HG02938 (cell line): ENCODE results near the gene BBS9.
"Not testable (repeated sequence)": the region's sequence is repeated elsewhere in the genome, so short reads cannot be mapped to it uniquely, and the experiment has no call there.

ENCODE experiments used
- ATAC-seq: cut with Tn5 transposase; IDR thresholded peaks from one replicate; pipeline ENCODE4 v1.9.1; 2021; ENCODE audit warnings: mild to moderate bottlenecking, moderate library complexity; ENCODE audit not compliant: unreplicated experiment

Gene BBS9

DNA sequence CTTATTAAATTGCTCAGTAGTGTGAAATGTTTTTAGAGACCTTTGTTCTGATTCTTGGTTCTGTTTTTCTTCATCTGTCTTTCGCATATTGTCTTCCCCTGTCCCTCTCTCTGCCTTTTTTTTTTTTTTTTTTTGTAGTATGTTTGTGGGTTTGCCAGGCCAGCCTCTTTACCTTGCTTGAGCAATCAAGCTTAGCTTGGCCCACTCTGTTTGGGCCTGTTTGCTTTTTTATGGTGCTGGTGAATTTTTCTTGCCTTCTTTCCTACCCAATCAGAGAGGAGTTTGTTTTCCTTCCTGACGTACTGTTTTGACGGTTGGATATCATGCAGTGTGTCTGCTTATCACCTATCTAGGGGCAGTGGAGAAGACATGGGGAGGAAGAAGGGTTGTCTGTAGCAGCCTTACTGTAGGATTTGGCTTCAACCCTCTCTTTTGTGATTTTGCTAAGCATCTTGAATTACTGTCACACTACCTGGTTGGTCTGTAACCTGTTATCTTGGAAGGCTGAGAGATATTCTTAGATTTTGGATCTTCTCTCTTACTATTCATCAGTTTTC is 64.0 kb downstream of the BBS9 start:
- no peak for ATAC-seq

DNA sequence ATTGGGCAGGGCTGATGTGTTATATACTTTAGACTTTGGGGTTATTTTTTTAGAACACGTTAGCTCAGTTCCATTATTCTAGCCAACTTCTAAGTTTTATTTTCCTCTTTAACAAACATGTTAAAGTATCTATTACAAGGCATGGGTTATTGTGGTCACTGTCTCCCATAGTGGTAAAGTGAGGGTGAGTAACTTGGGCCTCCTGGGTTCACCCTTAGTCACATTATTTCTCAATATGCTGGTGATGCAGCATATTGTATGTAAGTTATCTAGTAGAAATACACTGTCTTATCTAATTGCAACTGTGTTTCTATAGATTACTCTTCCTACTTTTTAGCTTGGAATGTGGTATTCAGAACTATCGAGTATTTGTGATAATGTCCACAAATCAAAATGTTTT is 65.9 kb downstream of the BBS9 start:
- no peak for ATAC-seq

DNA sequence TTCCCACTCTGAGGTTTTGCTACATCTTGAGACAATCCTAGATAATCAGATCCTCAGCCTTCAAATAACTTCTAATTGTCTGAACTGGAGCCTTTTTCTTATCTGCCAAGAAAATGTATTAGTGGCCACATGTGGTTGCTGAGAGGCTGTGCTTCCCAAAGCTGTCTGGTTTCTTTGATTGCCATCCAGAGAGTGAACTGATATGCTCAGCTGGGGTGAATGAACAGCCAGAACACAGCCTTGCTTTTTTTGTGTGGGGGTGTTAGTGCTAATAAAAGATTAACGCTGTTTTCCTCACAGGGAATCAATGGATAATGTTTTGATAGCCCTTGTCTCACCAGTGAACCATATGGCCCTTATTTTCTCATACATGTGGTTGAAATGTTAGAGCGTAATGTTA is 66.9 kb downstream of the BBS9 start:
- no peak for ATAC-seq

DNA sequence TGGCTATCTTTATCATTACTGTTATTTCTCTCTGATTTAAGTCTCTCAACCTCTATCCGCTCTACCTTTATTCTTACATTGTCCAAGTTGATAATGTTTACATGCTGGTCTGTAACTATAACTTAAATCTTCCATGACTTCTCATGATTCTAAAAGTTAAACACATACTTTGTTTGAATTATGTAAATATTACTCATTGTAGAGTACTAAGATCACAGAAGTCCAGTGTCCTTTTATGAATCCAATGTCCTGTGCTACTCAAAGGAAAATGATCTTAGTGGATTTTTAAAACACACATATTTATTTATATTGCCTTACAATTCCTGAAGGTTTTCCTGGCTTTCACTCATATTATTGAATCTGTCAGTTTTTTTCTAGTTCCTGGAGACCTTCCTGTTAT is 70.9 kb downstream of the BBS9 start:
- no peak for ATAC-seq

DNA sequence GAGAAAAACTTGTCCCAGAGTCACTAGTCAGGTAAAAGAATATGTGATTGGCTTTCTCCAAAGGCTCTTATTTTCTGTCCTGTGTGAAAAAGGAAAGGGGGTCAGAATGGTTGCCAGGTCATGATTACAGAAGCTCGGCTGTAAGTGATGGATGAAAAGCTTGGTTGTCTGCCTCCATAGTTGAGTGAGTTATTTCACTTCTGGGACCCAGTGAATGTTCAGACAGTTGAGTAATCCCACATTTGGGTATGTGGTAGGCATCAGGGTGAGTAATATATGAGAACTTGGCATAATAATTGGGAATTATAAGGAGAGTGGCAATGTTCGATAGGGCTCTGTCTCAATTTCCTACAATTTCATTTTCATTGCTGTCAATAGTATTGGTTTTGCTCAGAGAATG is 72.5 kb downstream of the BBS9 start:
- ATAC-seq = no peak

DNA sequence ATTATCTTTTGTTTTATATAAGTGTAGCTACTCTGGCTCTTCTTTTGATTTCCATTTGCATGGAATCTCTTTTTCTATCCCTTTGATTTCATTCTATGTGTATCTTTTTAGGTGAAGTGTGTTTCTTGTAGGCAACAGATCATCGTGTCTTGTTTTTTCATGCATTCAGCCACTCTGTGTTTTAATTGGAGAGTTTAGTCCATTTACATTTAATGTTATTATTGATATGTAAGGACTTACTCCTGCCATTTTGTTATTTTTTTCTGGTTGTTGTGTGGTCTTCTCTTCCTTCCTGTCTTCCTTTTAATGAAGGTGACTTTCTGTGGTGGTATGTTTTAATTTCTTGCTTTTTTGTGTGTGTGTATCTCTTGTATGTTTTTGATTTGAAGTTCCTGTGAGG is 81.6 kb downstream of the BBS9 start:
- no peak for ATAC-seq

DNA sequence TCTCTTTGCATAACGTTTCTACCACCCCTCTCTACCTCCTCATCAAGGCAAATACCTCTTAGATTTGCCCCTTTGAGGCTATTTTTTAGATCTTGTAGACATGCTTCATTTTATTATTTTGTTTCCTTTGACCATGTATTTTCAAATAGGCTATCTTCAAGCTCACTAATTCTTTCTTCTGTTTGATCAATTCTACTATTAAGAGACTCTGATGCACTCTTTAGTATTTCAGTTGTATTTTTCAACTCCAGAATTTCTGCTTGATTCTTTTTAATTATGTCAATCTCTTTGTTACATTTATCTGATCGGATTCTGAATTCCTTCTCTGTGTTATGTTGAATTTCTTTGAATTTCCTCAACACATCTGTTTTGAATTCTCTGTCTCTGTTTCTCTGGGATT is 82.8 kb downstream of the BBS9 start:
- ATAC-seq = no peak

DNA sequence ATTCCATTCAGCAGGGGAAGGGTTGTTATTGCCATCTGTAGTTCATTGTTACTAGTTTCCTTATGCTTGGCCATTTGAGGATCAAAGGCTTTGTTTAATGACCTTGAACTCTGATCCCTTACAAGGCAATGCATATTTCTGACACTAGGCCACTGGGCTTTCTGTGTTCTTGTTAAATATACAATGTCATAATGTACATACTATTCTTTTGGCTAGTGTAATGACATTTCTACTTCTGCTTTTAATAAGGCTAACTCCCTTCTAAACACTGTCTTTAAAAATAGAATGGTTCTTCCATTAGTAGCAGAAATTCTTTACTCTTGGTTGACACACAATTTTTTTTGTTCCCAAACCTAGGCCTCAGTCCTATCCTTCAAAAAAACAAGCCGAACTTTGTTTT is 86.6 kb downstream of the BBS9 start:
- ATAC-seq = no peak

DNA sequence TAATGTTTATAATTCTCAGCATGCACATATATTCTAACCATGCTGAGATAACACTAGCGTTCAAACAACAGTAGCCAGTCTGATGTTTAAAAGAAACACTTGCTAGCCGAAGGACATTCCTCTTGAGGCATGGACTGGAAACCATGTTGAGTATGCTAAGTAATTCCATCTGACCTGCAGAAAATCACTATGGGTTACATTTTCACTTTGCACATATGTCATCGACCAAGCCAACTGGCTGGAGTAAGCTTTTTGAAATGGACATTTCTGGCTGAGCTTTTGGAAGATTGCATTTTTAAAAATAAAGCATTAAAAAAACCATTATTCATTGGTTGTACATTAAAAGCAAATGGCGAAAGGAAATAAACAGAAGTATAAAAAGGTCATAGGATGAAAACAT is 88.2 kb downstream of the BBS9 start:
- no peak for ATAC-seq

DNA sequence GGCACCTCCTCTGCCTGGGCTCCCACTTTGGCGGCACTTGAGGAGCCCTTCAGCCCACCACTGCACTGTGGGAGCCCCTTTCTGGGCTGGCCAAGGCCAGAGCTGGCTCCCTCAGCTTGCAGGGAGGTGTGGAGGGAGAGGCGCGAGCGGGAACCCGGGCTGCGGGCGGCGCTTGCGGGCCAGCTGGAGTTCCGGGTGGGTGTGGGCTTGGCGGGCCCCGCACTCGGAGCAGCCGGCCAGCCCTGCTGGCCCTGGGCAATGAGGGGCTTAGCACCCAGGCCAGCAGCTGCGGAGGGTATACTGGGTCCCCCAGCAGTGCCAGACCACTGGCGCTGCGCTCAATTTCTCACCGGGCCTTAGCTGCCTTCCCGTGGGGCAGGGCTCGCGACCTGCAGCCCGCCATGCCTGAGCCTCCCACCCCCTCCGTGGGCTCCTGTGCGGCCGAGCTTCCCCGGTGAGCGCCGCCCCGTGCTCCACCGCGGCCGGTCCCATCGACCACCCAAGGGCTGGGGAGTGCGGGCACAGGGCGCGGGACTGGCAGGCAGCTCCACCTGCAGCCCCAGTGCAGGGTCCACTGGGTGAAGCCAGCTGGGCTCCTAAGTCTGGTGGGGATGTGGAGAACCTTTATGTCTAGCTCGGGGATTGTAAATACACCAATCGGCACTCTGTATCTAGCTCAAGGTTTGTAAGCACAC is 89.6 kb downstream of the BBS9 start:
- ATAC-seq = not testable (repeated sequence)

DNA sequence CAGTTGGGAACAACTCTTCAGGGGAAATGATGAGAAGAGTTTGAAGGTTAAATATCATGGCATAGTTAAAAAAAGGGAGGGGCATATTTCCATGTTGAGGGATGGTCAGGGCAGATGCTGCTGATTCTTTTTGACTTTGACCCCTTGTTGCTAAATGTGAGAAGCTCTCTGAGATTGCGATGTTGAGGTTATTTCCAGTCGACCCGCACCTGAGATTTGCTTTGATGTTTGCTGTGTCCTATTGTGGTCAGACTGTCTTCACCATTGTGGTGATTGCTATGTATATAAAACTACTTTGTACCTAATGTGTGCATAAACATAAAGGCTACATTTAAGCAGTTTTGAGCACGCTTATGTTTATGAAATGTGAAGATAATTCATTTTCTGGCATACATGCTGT is 90.9 kb downstream of the BBS9 start:
- ATAC-seq = no peak

DNA sequence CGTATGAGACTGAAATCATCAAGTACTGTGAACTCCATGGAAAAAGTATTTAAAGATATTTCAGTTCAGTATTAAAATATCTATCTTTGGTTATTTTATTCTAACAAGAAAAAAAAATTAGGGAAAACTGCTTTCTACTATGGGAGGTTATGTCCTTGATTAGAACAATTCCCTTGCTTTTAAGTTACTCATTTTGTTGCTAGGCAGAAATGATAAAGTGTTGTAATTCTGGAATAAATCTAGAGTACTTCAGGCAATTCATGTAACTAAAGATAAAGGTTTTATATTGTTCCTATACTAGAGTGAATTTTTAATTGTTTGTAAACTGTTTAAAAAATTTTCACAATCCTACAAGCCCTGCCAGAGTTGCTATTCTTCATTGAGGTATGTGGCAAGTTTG is 92.0 kb downstream of the BBS9 start:
- no peak for ATAC-seq

DNA sequence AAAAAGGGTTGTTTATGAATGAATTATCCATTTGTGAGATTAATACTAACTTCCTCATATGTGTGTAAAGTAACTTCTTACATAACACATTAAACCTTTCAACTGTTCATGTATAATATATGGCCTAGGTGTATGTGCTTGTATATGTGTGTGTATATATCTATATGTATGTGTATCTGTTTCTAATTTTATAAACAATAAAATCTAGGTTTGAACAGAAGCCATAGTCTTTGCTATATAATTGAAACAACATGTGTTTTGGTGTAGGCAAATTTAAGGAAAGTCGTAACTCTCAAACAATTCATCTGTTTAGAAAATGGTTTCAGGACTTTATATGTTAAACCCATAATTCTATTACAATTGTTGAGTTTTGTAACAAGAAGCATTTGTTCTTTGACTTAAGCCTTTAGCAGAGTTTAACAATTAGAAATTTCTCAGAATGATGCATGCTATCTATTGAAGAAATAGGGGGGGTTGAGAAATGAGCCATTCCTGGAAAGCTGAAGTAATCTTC is 103.3 kb downstream of the BBS9 start:
- no peak for ATAC-seq

DNA sequence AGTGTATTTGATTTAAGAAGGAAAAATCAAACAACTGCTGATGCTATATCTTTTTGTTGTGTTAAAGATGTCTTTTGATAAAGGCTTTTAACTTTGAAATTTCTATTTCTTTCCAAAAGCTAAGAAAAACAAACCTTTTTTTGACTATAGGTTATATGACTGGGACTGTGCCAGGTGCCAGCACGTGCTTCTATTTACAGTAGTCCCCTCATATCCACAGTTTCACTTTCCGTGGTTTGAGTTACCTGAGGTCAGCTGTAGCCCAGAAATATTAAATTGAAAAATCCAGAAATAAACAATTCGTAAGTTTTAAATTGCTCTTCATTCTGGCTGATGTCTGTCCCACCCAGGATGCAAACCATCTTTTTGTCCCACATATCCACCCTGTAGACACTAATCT is 104.3 kb downstream of the BBS9 start:
- ATAC-seq = no peak

DNA sequence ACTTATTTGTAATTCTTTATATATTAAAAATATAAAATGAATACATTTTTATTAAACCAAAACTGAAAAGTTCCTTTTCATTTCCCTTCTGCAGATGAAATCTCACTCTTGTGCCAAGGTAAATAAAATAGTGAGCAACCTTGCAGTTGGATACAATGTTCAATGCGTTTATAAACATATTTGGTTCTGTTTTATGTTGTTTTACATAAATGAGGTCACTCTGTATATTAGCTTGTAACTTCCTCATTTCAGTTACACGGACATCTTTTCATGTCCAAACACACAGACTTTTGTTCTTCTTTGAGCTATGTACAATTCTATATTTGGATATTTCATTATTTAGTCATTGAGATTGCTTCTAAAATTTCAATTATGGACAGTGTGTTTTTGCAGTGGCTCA is 107.7 kb downstream of the BBS9 start:
- no peak for ATAC-seq

DNA sequence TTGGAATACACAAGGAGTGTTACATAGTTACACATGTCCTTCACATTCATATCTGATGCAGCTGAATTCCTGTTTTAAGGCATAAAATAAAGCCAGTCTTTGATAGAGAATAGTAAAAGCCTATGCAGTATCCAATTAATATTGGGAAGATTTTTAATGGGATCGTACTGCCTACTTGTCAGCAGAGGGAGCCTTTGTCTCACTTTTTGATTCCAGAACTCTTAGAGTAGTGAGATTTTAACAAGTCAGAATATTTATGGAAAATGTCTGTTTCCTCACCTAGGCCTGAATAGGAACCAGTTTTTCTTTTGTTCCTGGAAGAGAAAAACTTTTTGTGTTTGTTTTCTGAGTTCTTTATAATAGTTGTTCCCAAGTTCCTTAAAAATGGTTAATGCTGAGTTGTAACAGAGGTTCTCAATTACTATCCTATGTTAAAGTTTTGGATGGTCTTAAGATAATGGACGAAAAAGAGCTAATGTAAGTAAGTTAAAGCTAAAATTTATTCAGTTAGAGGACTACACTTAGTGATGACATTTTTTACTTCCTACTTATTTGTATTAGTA is 114.0 kb downstream of the BBS9 start:
- ATAC-seq = no peak

DNA sequence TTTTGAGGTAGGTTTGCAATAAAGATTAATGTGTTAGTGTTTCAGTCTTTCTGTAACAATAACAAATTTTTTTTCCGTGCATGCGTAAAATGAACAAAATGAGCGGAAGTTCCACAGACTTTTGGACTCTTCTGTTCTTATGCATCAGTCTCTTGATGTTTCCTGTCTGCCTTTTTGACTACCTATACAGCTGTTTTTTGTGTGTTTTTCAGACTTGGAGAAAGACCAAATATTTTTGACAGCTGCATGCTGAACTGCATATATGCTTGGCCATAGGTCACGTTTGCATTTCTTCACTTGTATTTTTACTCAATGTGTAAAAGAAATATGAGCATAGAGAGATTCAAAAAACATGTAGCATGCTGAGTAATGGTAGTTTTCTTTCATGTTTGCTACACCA is 119.3 kb downstream of the BBS9 start:
- ATAC-seq = no peak

DNA sequence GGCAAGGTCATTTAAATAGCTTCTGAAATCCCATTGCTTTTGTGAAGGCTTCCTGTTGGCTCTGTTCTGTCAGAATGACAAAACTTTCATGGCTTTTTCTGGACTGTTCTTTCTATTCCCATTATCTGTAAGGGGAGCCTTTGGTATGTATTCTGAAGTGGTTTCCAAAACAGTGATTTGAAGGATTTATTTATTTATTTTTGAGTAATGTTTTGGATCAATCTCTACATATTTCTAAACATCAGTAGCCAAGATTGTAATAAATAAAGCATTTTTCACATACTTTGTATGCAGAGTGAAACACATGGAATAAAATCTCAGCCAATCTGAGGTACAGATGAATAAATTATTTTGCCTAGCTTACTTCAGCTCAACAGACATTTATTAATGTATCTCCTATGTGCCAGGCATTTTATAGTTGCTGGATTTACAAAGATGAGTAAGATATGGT is 121.1 kb downstream of the BBS9 start:
- ATAC-seq = no peak

DNA sequence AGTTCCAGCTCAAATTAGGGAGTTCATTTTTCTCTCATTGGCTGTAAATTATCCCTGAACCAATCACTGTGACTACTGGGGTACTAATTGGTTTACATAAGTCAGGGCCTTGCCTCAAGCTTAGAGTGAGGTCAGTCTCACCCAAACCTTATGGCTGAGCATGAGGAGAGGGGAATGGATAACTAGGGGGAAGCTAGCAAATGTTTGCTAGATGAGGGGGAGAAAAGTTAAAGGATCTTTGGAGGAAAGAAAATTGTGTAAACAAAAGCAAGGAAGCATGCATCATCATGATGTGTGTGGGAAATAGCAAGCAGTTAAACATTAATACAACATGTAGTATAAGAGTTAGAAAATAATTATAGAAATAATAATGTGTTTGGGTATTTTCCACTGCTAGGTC is 121.9 kb downstream of the BBS9 start:
- no peak for ATAC-seq

DNA sequence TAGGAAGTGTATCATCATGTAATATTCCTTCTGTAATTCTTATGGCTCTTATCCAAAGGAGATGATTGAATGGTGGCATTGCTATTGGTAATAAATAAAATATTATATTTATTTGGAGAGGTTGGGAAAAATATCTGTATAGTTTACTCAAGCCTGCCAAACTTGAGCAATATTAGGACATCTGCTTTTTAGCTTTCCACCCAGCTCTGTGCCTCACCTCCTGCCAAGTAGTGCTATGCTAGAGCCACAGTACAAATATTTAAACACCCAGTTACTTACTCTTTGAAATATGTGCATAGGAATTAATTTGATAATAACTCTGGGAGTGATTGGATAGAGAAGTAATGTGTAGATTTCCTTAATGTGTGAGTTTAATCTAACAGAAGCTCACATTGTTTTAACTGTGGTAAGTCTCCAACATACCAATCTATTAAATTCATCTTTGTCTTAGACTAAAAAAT is 129.2 kb downstream of the BBS9 start:
- no peak for ATAC-seq

DNA sequence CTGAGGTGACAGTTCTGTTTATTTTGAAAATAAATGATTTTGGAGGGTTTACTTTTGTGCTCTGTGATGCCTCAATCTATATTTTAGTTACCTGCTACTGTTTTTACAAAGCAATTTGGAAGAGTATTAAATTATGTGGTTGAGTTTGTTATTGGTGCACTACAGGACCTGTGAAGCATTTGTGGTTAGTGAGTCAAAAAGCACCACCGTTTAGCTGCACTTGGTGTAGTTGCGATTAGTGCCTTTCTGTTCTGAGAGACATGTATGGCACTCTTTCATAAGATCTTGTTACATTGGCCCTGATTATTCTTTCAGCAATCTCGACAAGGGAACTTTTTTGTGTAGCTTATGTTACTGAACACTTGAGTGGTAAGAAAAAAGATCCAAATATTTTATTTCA is 132.2 kb downstream of the BBS9 start:
- peak; percentile 75 for ATAC-seq

DNA sequence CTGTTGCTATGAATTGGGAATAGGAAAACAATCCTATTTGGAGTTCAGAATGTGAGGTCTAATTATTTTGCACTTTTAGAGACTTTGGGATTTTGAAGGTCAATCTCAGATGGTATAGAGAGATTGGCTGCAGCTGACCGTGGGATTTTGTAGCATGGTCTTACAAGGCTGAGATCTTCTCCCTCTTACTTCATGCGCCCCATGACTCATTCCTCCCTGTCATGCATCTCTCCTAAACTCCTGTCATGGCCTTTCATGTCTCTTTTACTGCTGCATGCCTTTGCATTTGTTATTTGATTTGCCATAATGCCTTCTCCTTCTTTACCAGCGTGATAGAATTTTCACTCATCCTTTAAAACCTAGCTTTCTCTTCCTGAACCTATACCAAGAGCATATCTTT is 133.1 kb downstream of the BBS9 start:
- ATAC-seq = no peak
